SK-N-SH (cell line): ENCODE data around the gene PPP1R16B. TPM values are rescaled to one million over a fixed set of nuclear protein-coding genes. Genes with fewer than 3 reads are reported as not detected.

Experiments used
- CTCF ChIA-PET: fragments of 300-600, 350-600 bp; formaldehyde crosslinking; extraction: SDS; loops from one replicate; lab custom pipeline; 2021; lab: Yijun Ruan, JAX
- POLR2A ChIA-PET: fragments of 350-600 bp; sonication (Branson Sonifier 250); formaldehyde crosslinking; extraction: SDS; loops from one replicate; lab custom pipeline; 2020; ENCODE audit warnings: antibody characterized with exemption, inconsistent platforms; lab: Yijun Ruan, JAX
- DNase-seq: peaks from one replicate; pipeline ENCODE4 v3.0.0; 2012
- H2AFZ ChIP-seq: fragments of 200-600 bp; sonication (generic); 2 replicates; pipeline ENCODE4 v1.8.1; 2016; ENCODE audit warnings: antibody characterized with exemption, mild to moderate bottlenecking, low read depth
- H3F3A ChIP-seq: fragments of 200-600 bp; sonication (generic); replicated peaks from 2 replicates; pipeline ENCODE3; 2016; ENCODE audit warnings: antibody characterized with exemption, mild to moderate bottlenecking; ENCODE audit not compliant: insufficient read depth
- H3K27ac ChIP-seq, 2 experiments: fragments of 200-500 bp in 1 of 2; fragments of 200-600 bp in 1 of 2; sonication (Bioruptor generic) in 1 of 2; sonication (generic), shearing (Covaris generic) in 1 of 2; 2 replicates each; pipeline versions ENCODE4 v1.5.1 to v1.6.1; 2014 to 2016; ENCODE audit warnings: low read depth in 2 of 2, inconsistent platforms in 1 of 2, low read length in 1 of 2, mild to moderate bottlenecking in 1 of 2, mixed read lengths in 1 of 2
- H3K27me3 ChIP-seq: fragments of 200-600 bp; sonication (generic), shearing (Covaris generic); 2 replicates; pipeline ENCODE4 v1.6.1; 2016; ENCODE audit warnings: mixed run types; ENCODE audit not compliant: insufficient read depth
- H3K36me3 ChIP-seq, 2 experiments: fragments of 200-500 bp in 1 of 2; fragments of 200-600 bp in 1 of 2; sonication (Bioruptor generic) in 1 of 2; sonication (generic) in 1 of 2; replicated peaks in 1 of 2; 2 replicates each; pipeline versions ENCODE3 to v1.5.1; 2014 to 2016; ENCODE audit warnings: low read length in 1 of 2, mild to moderate bottlenecking in 1 of 2; ENCODE audit not compliant: insufficient read depth in 2 of 2, control insufficient read depth in 1 of 2
- H3K4me1 ChIP-seq, 2 experiments: fragments of 200-500 bp in 1 of 2; fragments of 200-600 bp in 1 of 2; sonication (Bioruptor generic) in 1 of 2; sonication (generic), shearing (Covaris generic) in 1 of 2; 2 replicates each; pipeline versions ENCODE4 v1.5.1 to v1.6.1; 2014 to 2016; ENCODE audit warnings: low read depth in 1 of 2, low read length in 1 of 2, mixed run types in 1 of 2; ENCODE audit not compliant: insufficient read depth in 2 of 2, control insufficient read depth in 1 of 2
- H3K4me2 ChIP-seq: fragments of 200-600 bp; sonication (generic), shearing (Covaris generic); 2 replicates; pipeline ENCODE4 v1.6.1; 2017; ENCODE audit warnings: mixed run types
- H3K4me3 ChIP-seq, 2 experiments: fragments of 200-500 bp in 1 of 2; fragments of 200-600 bp in 1 of 2; sonication (Bioruptor generic) in 1 of 2; sonication (generic), shearing (Covaris generic) in 1 of 2; 2 replicates each; pipeline versions ENCODE4 v1.5.1 to v1.8.1; 2014 to 2016; ENCODE audit warnings: low read depth in 2 of 2, inconsistent platforms in 1 of 2, low read length in 1 of 2, mild to moderate bottlenecking in 1 of 2, mixed read lengths in 1 of 2, moderate library complexity in 1 of 2
- H3K79me2 ChIP-seq: fragments of 200-600 bp; sonication (generic); 2 replicates; pipeline ENCODE4 v1.8.1; 2017; ENCODE audit warnings: mild to moderate bottlenecking; ENCODE audit not compliant: insufficient read depth
- H3K9ac ChIP-seq: fragments of 200-600 bp; sonication (generic); 2 replicates; pipeline ENCODE4 v1.6.1; 2017; ENCODE audit warnings: mixed run types
- H3K9me2 ChIP-seq: fragments of 200-600 bp; sonication (generic); 2 replicates; pipeline ENCODE4 v1.6.1; 2017; ENCODE audit warnings: mixed run types
- H3K9me3 ChIP-seq: fragments of 200-600 bp; sonication (generic); 2 replicates; pipeline ENCODE4 v1.6.1; 2017; ENCODE audit warnings: mixed run types, mild to moderate bottlenecking, moderate library complexity
- H4K20me1 ChIP-seq: fragments of 200-600 bp; sonication (generic); 2 replicates; pipeline ENCODE4 v1.6.1; 2017; ENCODE audit warnings: mild to moderate bottlenecking, mixed run types; ENCODE audit not compliant: insufficient read depth
- CTCF ChIP-seq: fragments of 200-600 bp; sonication (generic); IDR thresholded peaks from 2 replicates; pipeline ENCODE4 v1.6.1; 2017; ENCODE audit warnings: antibody characterized with exemption, mild to moderate bottlenecking, moderate library complexity
- EZH2phosphoT487 ChIP-seq: fragments of 200-600 bp; sonication (generic); IDR thresholded peaks from 2 replicates; pipeline ENCODE4 v1.6.1; 2017; ENCODE audit warnings: low read depth, mixed run types, mild to moderate bottlenecking, antibody characterized with exemption, moderate library complexity, borderline replicate concordance
- FOXM1 ChIP-seq: IDR thresholded peaks from 2 replicates; pipeline ENCODE4 v1.4.0; 2012; ENCODE audit warnings: low read depth, mild to moderate bottlenecking
- GATA2 ChIP-seq: sonication (generic); formaldehyde crosslinking; IDR thresholded peaks from 2 replicates; pipeline ENCODE4 v1.5.0; 2020; ENCODE audit warnings: mild to moderate bottlenecking, missing genetic modification reagents
- MAX ChIP-seq: IDR thresholded peaks from 2 replicates; pipeline ENCODE4 v1.4.0; 2012; ENCODE audit warnings: low read depth
- PBX3 ChIP-seq: IDR thresholded peaks from 2 replicates; pipeline ENCODE4; 2012
- RAD21 ChIP-seq: IDR thresholded peaks from 2 replicates; pipeline ENCODE4 v1.6.1; 2012; ENCODE audit warnings: mild to moderate bottlenecking, low read length
- RCOR1 ChIP-seq: fragments of 150-350 bp; IDR thresholded peaks from 2 replicates; pipeline ENCODE4 v1.6.1; 2017; ENCODE audit warnings: antibody characterized with exemption, low read length
- REST ChIP-seq: IDR thresholded peaks from 2 replicates; pipeline ENCODE4 v1.6.1; 2012; ENCODE audit warnings: mild to moderate bottlenecking, low read depth, low read length, moderate library complexity
- RFX5 ChIP-seq: IDR thresholded peaks from 2 replicates; pipeline ENCODE4 v1.6.1; 2012; ENCODE audit warnings: mild to moderate bottlenecking, improper control_type of control experiment, low read length
- RXRA ChIP-seq: IDR thresholded peaks from 2 replicates; pipeline ENCODE4 v1.4.0; 2012; ENCODE audit warnings: low read depth, mild to moderate bottlenecking, borderline replicate concordance
- SIN3A ChIP-seq: IDR thresholded peaks from 2 replicates; pipeline ENCODE4 v1.6.1; 2012; ENCODE audit warnings: low read depth, mild to moderate bottlenecking, low read length, moderate library complexity, borderline replicate concordance
- SMC3 ChIP-seq: IDR thresholded peaks from 2 replicates; pipeline ENCODE4 v1.6.1; 2012; ENCODE audit warnings: low read depth, low read length, improper control_type of control experiment
- USF1 ChIP-seq: IDR thresholded peaks from 2 replicates; pipeline ENCODE4 v1.4.0; 2012; ENCODE audit warnings: low read depth, borderline replicate concordance
- ZBTB33 ChIP-seq: IDR thresholded peaks from 2 replicates; pipeline ENCODE4 v1.4.0; 2012; ENCODE audit warnings: low read depth, borderline replicate concordance
- WGBS: methylation state at CpG from one replicate; pipeline ENCODE4 v1.1.6; 2017; ENCODE audit warnings: low lambda C conversion rate; 5-methylcytosine and 5-hydroxymethylcytosine counted together
- polyA plus RNA-seq, 3 experiments: library from polyadenylated mRNA; depleted of rRNA; stranded (reverse); fragments of >200 nt; gene quantifications; 2 replicates each; pipeline ENCODE4 v1.2.3, GENCODE V29; 2012

PPP1R16B gene
- polyA plus RNA-seq, 1 of the 3 experiments (the other 2 are of a cell fraction) = 0.28 TPM

GRCh38 chr20:38769376-38770295 lies 35.9 kb upstream of the PPP1R16B start:
- peaks cover 0 to 7% of the 10 kb centered on the region in 2 experiments; a peak in 1 of 4 replicates for H3K4me1 ChIP-seq
- DNase-seq = no peak
- H3K9me3 ChIP-seq = no peaks in the 10 kb centered on the region
- CTCF ChIA-PET = interaction anchor here (0.9 to 13.5 kb wide), 2 partner anchors 19 to 21 kb away, joined by 5 to 99 read pairs; partner anchors contain the start of gene ACTR5
- 95% methylated on average over 13 of the region's 13 CpGs for whole genome bisulfite sequencing
- H3K4me3 ChIP-seq = no peak overlapping the region
- no peaks in the 10 kb centered on the region for H3K27me3 ChIP-seq
- no peak overlapping the region for H3K4me2 ChIP-seq
- no peaks in the 10 kb centered on the region for H3F3A ChIP-seq
- H3K36me3 ChIP-seq = peaks cover 29 to 85% of the 10 kb centered on the region in 2 experiments
- no peak overlapping the region for H2AFZ ChIP-seq
- no peaks in the 10 kb centered on the region for H3K79me2 ChIP-seq
- TF ChIP-seq FOXM1 (no peak), RFX5 (no peak), RCOR1 (no peak), RAD21 (no peak), RXRA (no peak)
- POLR2A ChIA-PET = no interaction called here
- no peaks in the 10 kb centered on the region for H4K20me1 ChIP-seq
- H3K9ac ChIP-seq = no peak overlapping the region
- H3K9me2 ChIP-seq = no peaks in the 10 kb centered on the region
- H3K27ac ChIP-seq = no peak overlapping the region

- Histone ChIP-seq H3K4me1 (no peaks in the 10 kb centered on the region), H4K20me1 (no peaks in the 10 kb centered on the region), H3K9me2 (no peaks in the 10 kb centered on the region), H3K9ac (no peak overlapping the region), H3K79me2 (no peaks in the 10 kb centered on the region), H3K27me3 (no peaks in the 10 kb centered on the region), H2AFZ (no peak overlapping the region), H3K4me2 (no peak overlapping the region), H3F3A (no peaks in the 10 kb centered on the region), H3K36me3 (peaks cover 31 to 81% of the 10 kb centered on the region in 2 experiments), H3K4me3 (no peak overlapping the region), H3K27ac (no peak overlapping the region), H3K9me3 (no peaks in the 10 kb centered on the region)
- 98% methylated on average over 3 of the region's 3 CpGs for WGBS
- POLR2A ChIA-PET = no interaction called here
- CTCF ChIA-PET = interaction anchor here (0.9 to 13.5 kb wide), 2 partner anchors 20 kb away, joined by 5 to 99 read pairs; partner anchors contain the start of gene ACTR5
- no peak for DNase-seq
- TF ChIP-seq GATA2 (CRISPR knock-in tag) = no peak
- TF ChIP-seq PBX3 = no peak
- no peak for TF ChIP-seq CTCF
- TF ChIP-seq EZH2phosphoT487 = no peak
- TF ChIP-seq SIN3A = no peak
- no peak for TF ChIP-seq ZBTB33
- TF ChIP-seq REST = no peak
- no peak for TF ChIP-seq USF1
- no peak for TF ChIP-seq SMC3
- TF ChIP-seq MAX = no peak
- TF ChIP-seq RFX5 = no peak
These were observed 35.0 kb upstream of the PPP1R16B start for GRCh38 chr20:38770546-38770945.
